K562 (cell line): ENCODE data around the gene DNAAF3. TPM values are rescaled to one million over a fixed set of nuclear protein-coding genes. Genes with fewer than 3 reads are reported as not detected.
A peak's percentile ranks its signal among the peaks of the same experiment; 100 is the strongest.

Experiments used
- CC2D1A ChIP-seq: fragments of 450-650 bp; IDR thresholded peaks from 2 replicates; pipeline ENCODE4 v1.6.1; 2017; ENCODE audit warnings: mild to moderate bottlenecking
- CEBPB ChIP-seq: fragments of 450-650 bp; IDR thresholded peaks from 2 replicates; pipeline ENCODE4 v1.6.1; 2016; ENCODE audit warnings: missing genetic modification characterization, missing compliant biosample characterization
- DPF2 ChIP-seq: fragments of 450-650 bp; IDR thresholded peaks from 2 replicates; pipeline ENCODE4 v1.6.1; 2016
- FOXP4 ChIP-seq: sonication (generic); formaldehyde crosslinking; IDR thresholded peaks from 2 replicates; pipeline ENCODE4 v1.8.0; 2022; ENCODE audit warnings: mild to moderate bottlenecking, missing genetic modification reagents, borderline replicate concordance
- IFI16 ChIP-seq: fragments of 250-450 bp; sonication (Bioruptor Pico); IDR thresholded peaks from 2 replicates; pipeline ENCODE4 v2.1.2; 2022; ENCODE audit warnings: mild to moderate bottlenecking, inconsistent platforms
- LARP7 ChIP-seq: fragments of 450-650 bp; IDR thresholded peaks from 2 replicates; pipeline ENCODE4 v1.6.1; 2016
- MCM2 ChIP-seq: fragments of 450-650 bp; IDR thresholded peaks from 2 replicates; pipeline ENCODE4 v1.6.1; 2017; ENCODE audit warnings: low read depth, mild to moderate bottlenecking
- MECOM ChIP-seq: fragments of 250-450 bp; sonication (Bioruptor Pico); IDR thresholded peaks from 2 replicates; pipeline ENCODE4 v1.8.0; 2022; ENCODE audit warnings: inconsistent platforms
- NFYB ChIP-seq: IDR thresholded peaks from 2 replicates; pipeline ENCODE4 v1.6.1; 2011; ENCODE audit warnings: mild to moderate bottlenecking, moderate library complexity; ENCODE audit not compliant: insufficient read length; ENCODE audit errors: extremely low read depth
- TAF15 ChIP-seq: fragments of 200-400 bp; formaldehyde crosslinking; IDR thresholded peaks from 2 replicates; pipeline ENCODE4 v1.6.1; 2017; ENCODE audit warnings: mild to moderate bottlenecking, low read depth, low read length, moderate library complexity
- THAP7 ChIP-seq: fragments of 250-450 bp; sonication (Bioruptor Pico); IDR thresholded peaks from 2 replicates; pipeline ENCODE4 v1.5.0; 2021
- THRAP3 ChIP-seq: fragments of 450-650 bp; IDR thresholded peaks from 2 replicates; pipeline ENCODE4 v1.6.1; 2016; ENCODE audit warnings: mild to moderate bottlenecking, inconsistent platforms, borderline replicate concordance
- VEZF1 ChIP-seq: fragments of 200-800 bp; sonication (Bioruptor generic); IDR thresholded peaks from 2 replicates; pipeline ENCODE4 v1.6.1; 2017; ENCODE audit warnings: missing genetic modification characterization, missing compliant biosample characterization
- ZNF347 ChIP-seq: fragments of 450-650 bp; formaldehyde crosslinking; IDR thresholded peaks from 2 replicates; pipeline ENCODE4 v1.4.0; 2020; ENCODE audit warnings: low read depth, mild to moderate bottlenecking, moderate library complexity
- ZNF512 ChIP-seq: IDR thresholded peaks from 2 replicates; pipeline ENCODE4 v1.6.1; 2016; ENCODE audit warnings: missing genetic modification characterization, missing compliant biosample characterization
- ZNF518B ChIP-seq: fragments of 250-450 bp; sonication (Bioruptor Pico); IDR thresholded peaks from 2 replicates; pipeline ENCODE4 v1.5.0; 2021; ENCODE audit warnings: mild to moderate bottlenecking, moderate library complexity
- ZNF740 ChIP-seq, 3 experiments: fragments of 200-800 bp in 1 of 3; sonication (Bioruptor generic) in 1 of 3; sonication (generic) in 1 of 3; formaldehyde crosslinking in 1 of 3; IDR thresholded peaks; 2 replicates each; pipeline versions ENCODE4 v1.6.1 to v1.8.0; 2016 to 2022; ENCODE audit warnings: mild to moderate bottlenecking in 2 of 3, missing compliant biosample characterization in 2 of 3, missing genetic modification characterization in 2 of 3, missing genetic modification reagents in 1 of 3
- polyA plus RNA-seq, 8 experiments: library from polyadenylated mRNA; depleted of rRNA in 4 of 8; stranded (reverse) in 5 of 8; unstranded in 3 of 8; fragments of >200 nt; fragmentation: Nextera tagmentation in 2 of 8; fragmentation: Illumina TruSeq in 1 of 8; extraction: Ambion mirVana in 2 of 8; extraction: Trizol in 1 of 8; gene quantifications; 2 replicates each; pipeline versions ENCODE4 v1.2.1 to v1.2.3, GENCODE V29; 2011 to 2014; ENCODE audit warnings: inconsistent platforms in 1 of 8, missing spikeins in 1 of 8
- total RNA-seq, 7 experiments: library from RNA; depleted of rRNA in 6 of 7; stranded (reverse); fragments of >200 nt in 6 of 7; fragmentation: Illumina TruSeq in 2 of 7; extraction: Trizol in 2 of 7; gene quantifications; 2 replicates each; pipeline versions ENCODE4 v1.2.1 to v1.2.3, GENCODE V29; 2011 to 2021; ENCODE audit warnings: low replicate concordance in 1 of 7

DNAAF3 gene
- total and polyA plus RNA-seq, 9 of the 15 experiments (the other 6 are each of a cell fraction or from before 2014, with no cell fraction given) = 21.6 to 61.5 (median 43.0) TPM

GRCh38 chr19:55160128-55160985, 6.1 kb downstream of the DNAAF3 start (continued):
- no peak for TF ChIP-seq FOXP4 (CRISPR knock-in tag)
- no peak for TF ChIP-seq LARP7
- TF ChIP-seq TAF15 = no peak
- no peak for TF ChIP-seq THRAP3
- TF ChIP-seq NFYB = no peak
- no peak for TF ChIP-seq THAP7 (CRISPR knock-in tag)
- TF ChIP-seq CC2D1A = peak; percentile 73
- TF ChIP-seq ZNF512 (tag) = no peak
- no peak for TF ChIP-seq ZNF518B (CRISPR knock-in tag)
- TF ChIP-seq CEBPB (tag) = no peak
- peak; percentile 93 for TF ChIP-seq ZNF740 (CRISPR knock-in tag; IDR thresholded peaks at IDR 0.05)
- peak in 1 of 2 experiments; percentile 72; a peak in 1 of 4 replicates for TF ChIP-seq ZNF740 (tag; IDR thresholded peaks at IDR 0.05)
- no peak for TF ChIP-seq ZNF347 (CRISPR knock-in tag)
- no peak for TF ChIP-seq IFI16 (CRISPR knock-in tag)
- TF ChIP-seq DPF2 = no peak
- peak; percentile 88 for TF ChIP-seq VEZF1 (CRISPR knock-in tag)
- no peak for TF ChIP-seq MCM2
- TF ChIP-seq MECOM = no peak
